ENCODE data around the gene P2RX2.

Gene P2RX2

DNA sequence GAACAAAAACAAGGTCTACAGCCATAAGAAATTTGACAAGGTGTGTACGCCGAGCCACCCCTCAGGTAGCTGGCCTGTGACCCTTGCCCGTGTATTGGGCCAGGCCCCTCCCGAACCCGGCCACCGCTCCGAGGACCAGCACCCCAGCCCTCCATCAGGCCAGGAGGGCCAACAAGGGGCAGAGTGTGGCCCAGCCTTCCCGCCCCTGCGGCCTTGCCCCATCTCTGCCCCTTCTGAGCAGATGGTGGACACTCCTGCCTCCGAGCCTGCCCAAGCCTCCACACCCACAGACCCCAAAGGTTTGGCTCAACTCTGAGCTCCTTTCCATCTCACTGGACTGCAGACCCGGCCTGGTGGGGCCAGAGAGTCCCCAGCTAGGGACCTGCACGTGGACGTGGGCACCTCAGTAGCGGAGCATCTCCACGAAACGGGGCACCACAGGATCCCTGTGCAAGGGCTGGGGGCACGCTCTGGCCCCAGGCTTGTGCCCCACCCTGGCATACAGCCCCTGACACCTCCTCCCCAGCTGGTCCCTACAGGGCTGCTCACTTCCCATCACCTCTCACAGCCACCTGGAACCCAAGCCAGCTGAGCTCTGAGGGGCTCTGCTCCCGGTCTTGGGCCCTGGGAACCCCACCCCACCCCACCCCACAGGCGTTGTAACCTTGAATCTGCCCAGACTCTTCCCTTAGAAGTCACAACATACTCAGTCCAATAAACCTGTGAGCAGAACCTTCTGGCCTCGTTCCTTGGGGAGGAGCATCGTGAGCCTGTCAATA lies 3.3 kb downstream of the P2RX2 start:
- no peak for DNase-seq

DNA sequence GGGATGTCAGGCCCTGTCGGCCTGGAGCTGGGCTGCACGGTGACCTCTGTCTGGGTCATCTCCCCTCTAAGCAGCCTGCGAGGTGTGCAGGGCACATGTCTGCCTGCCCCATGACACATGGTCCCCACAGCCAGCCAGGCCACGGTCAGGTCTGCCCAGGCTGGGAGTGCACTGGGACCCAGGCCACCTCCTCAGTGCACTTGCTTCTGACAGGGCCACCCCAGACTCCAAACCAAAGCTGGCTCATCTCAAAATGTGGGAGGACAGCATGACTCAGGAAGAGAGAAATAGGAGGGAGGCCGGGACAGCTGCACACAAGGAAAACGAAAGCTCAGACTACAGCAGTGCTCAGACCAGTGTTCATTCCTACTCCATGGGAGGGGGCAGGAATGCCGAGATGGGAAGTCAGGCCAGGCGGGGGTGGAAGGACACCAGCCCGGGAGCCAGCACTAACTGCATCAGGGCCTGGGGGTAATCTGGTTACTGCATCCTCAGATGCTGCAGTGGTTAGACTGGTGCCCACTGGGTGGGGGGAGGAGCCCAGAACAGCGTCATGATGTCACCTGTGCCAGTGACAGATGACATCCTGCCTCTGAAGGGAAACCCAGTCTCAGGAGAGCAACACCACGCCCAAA lies 4.0 kb downstream of the P2RX2 start:
- DNase-seq: no peak

DNA sequence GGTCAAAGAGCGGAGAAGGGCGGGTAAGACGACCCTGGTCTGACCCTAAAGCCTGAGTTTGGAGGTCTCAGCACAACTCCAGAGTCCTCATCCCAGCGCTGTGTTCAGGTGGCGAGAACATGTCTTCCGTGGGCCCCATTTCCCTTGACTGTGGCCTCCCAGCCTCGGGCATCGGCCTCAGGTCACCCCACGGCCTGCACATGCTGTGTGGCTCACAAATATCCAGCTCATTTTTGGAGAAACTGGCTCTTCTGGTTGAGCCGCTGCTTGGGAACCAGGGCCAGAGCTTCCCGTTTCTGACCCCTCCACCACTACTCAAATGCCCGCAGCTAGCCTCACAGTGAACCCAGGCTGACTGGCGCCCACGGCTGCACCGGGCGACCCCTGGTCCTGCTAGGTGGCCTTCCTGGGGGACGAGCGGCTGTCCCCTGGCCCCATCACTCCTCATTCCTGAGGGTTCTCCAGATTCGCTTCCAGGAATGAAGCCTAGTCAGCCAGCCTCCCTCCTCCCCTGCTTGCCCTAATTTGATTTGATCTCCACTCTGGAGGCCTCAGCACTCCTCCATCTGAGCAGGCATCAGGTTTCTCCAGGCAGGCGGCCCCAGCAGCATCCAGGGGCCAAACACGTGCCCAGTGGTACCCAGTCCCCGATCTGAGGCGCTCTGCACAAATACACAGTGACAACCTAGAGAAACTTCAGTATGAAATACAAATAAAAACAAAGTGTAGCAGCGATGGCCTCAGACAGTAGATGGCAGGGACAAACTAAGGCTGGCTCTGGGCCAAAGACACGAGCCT lies 4.7 kb downstream of the P2RX2 start:
- DNase-seq: no peak

DNA sequence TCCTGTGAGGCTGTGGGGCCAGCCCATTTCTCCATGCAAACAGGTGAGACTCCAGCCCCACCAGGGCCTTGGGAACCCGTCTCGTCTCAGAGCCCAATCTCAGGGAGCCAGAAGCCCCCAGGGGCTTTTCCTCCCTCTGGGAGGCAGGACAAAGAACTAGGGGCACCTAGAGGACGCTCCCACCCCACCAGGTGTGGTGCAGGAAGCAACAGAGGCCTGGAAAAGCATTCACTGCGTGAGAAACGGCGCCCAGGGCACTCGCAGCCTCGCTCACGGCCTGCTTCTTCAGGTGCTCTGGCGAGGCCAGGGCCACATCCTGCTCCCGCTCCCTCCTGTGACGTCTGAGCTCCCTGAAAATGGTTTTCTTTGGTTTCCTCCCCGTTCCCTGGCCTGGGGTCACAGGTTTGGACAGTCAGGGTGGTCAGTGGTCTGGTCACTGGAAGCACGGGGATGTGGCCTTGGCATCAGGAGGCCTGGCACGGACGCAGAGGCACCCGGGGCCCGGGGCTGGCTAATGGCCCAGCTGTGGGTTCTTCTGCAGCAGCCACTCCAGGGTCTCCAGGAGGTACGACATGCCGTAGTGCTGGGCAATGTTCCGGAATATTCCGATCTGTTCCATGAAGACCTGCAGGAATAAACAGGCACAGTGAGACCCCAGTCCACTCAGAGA lies 5.7 kb downstream of the P2RX2 start:
- no peak for DNase-seq

DNA sequence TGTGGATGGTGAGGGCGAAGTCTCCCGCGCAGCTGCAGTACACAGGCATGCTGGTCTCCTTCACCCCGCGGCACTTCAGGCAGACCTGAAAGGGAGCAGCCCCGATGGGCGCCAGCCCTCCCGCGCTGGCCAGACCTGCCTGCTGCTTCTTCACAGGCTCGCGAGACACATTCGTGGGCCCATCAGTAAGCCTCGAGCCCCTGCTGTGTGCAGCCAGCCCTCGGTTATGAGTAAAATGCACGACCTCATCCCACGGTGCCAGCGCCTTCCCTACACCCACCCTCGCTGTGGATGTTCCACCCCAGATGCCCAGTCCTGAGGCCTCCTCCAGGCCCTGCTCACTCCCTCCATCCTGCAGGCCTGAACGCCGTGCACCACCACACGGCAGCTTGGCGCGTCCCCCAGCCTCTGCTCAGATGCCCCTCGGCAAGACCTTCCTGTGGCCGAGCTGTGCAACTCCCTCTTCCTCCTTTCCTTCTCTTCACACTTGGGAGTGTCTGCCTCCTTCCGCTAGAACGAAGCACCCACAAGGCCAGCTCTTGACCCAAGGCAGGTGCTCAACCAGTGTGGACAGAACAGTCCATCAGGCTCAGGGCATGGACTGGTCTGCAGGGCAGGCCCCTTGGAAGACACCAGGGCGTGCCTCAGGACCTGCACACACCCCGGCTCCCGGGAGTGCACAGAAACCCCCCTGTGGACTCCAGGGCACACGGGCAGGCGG lies 6.5 kb downstream of the P2RX2 start:
- no peak for DNase-seq

DNA sequence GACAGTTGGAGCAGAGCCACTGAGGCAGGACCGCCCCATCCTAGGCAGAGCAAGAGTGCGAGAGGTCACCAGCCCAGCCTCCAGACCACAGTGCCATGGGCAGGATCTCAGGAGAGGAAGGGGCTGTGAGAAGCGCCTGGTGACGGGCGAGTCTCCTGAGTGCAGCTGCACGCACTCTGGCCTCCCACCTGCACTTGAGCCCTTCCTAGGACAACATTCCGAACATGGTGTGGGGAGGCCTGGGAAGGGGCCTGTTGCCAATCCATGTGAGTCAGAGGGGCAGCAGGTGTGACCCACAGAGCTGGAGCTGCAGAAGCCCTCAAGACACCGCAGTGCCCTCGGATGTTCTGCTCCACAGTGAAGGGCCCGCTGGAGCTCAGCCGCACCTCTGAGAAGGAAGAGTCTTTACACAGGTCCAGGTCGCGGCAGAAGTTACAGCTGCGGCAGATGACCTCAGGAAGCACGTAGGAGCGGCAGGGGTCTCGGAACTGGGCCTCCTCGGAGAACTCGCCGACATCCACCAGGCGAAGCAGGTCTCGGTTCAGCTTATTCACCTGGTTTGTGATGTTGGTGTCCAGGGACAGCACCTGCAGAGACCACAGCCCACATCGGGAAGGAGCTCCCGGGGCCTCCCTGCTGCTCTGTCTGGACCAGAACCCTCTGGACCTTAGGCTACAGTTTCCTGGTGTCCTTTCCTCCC lies 7.3 kb downstream of the P2RX2 start:
- no peak for DNase-seq

DNA sequence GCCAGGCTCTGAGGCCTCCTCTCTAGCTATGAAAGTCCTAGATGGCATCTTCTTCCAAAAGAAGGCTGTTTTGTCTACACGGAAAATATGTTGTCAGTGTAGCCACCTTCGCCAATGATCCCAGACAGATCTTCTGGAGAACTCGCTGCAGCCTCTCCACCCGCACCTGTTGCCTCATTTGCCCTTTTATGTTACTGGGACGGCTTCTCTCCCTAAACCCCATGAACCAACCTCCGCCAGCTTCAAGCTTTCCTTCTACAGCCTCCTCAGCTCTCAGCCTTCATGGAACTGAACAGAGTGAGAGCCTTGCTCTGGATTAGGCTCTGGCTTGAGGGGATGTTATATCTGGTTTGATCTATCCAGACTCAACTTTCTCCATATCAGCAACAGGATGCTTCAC lies 10.8 kb downstream of the P2RX2 start:
- no peak for DNase-seq

DNA sequence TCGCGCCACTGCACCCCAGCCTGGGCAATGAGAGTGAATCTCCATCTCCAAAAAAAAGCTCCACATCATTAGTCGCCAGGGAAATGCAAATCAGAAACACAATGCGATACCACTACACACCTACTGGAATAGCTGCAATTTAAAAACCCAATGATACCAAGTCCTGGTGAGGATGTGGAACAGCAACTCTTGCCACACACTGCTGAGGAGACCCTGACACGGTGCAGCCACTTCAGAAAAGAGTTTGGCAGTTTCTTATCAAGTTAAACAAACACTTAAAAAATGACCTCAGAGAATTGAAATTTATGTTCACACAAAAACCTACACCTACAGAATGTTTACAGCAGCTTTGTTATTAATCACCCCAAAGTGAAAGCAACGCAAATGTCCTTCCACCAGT lies 12.1 kb downstream of the P2RX2 start:
- no peak for DNase-seq

DNA sequence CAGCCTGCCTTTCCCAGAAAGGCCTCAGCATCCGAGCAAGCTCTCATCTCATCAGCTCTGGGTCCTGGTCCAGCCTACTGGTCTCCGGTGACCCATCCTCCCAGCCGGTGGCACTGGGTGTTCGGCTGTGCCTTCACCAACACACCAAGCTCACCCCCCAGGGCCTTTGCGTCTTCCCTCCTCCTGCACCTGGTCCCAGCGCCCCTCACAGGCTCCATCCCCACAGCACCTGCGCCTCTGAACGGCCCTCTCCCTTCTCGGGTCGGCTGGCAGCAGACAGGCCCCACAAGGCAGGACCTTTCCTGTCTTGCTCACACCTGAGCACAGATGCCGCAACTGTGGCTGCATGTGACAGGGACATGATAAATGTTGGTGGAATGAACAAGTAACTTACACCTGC lies 13.1 kb downstream of the P2RX2 start:
- no peak for DNase-seq

DNA sequence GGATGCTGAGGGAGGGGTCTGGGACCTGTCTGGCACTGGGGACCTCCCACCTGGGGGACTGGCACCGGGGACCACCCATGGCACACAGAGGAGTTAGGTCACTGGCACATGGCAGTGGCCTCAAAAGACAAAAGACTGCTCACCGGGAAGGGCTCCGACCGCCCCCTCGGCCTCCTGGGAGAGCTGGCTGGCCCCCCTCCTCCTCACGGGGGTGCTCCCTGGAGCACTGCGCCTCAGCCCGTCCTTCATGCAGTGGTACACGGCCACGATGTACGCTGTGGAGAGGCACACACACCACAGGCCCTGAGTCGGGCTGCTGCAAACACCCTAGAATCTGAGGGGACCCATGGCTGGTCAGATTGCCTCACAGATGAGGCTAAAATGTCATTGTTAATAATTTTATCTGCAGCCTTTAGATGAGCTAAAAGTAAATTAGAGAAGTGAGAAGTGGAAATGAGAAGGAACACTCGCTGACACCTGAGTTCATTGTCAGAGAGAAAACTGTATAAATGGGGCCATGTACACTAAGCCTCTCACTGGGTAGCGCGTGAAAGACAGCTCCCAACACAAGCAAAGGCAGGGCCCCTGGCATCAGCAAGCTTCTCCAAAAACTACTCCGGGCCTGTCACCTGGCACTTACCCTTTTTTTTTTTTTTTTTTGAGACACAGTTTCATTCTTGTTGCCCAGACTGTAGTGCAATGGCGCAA lies 14.1 kb downstream of the P2RX2 start:
- DNase-seq: no peak

DNA sequence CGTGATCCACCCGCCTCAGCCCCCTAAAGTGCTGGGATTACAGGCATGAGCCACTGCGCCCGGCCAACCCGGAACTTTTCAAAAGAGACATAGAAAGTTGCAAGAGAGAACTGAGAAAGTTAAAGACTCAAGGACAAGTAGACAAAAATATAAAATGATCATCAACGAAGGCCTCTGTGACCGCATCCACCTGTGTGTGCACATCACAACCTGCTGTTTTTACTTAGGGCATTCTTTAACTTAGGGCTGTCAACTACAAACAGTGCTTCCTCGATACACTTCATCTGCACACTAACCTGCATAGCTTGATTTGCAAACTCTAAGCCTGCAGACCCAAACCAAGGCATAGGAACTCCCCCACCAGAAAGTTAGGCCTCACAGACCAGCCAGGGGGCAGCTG lies 14.8 kb downstream of the P2RX2 start:
- DNase-seq: no peak

DNA sequence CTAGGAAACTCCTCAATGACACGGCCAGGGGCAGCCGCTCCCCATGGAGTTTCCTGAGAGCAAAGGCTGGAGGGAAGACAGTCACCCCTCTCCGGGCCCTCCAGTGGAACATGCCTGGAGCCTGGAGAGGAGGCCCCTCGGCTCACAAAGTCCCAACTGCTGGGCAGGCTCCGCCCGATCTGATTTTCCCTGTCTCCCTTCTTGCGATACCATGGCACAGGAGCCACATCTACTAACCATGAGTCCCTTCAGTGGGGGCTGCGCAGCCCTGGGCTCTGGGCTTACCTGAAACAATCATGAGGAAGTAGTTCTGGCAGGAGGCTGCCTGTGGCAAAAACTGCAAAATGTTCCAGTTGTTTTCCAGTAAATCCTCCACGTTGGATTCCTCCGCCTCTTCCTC lies 15.3 kb downstream of the P2RX2 start:
- DNase-seq: no peak

DNA sequence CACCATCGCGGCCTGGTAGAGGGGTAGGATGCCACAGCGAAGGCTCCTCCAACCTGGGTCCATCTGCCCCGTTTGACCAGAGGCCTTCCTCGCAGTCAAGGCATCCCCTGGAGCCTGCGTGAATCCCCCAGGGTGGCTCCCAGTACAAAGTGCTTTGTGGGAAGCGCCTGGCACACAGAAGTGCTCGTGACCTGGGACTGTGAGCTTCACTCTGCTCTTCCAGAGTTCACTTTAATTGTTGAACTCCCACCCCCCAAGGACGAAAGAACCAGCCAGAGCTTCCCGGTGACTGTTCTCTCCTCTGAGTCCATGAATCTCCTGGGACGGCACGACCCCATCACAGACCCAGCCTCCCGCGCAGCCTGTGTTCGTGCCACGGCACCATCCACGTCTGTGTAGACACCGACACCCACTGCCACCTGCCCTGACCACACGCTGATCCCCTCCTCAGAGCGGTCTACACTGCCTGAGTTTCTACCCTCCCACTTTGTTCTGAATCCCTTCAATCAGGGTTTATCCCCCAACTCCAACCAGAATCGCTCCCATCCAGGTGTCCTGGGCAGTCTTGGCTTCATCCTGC lies 15.9 kb downstream of the P2RX2 start:
- DNase-seq: no peak

DNA sequence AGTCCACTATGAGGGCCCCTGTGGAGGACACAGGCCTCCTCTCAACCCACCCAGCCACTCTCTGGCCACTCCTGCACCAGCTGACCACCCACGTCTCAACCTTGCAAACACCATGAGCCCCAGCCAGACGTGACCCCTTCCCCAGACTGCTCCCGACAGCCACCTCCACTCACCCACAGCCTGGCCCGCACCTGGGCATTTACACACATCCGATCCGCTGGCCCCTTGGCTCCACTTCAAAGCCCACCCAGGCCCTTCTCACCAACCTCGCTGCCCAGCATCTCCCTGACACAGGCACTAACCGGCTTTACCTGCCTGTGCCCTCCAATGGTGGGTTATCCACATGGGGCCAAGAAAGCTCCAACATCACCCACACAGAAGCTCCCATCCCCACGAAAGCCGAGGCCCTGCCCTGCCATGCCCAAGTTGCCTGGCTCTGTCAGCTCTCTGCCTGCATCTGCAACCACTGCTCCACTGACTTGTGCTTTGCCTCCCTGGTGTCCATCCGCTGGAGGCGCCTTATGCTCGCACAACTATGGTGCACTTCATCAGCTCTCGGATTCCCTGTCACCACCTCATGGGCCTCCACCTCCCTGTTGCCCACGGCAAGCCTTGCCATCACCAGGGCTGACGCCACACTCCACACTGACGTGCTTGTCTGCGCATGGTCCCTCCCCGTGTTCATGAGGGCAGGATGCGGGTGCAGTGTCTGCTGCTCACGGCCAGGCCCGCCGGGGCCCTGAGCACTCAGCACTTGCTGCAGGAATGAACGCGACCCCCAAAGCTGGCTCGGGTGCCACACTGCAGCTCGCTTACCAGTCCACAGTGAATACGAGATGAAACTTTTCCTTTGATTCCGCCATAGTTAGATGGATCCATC lies 16.7 kb downstream of the P2RX2 start:
- no peak for DNase-seq

DNA sequence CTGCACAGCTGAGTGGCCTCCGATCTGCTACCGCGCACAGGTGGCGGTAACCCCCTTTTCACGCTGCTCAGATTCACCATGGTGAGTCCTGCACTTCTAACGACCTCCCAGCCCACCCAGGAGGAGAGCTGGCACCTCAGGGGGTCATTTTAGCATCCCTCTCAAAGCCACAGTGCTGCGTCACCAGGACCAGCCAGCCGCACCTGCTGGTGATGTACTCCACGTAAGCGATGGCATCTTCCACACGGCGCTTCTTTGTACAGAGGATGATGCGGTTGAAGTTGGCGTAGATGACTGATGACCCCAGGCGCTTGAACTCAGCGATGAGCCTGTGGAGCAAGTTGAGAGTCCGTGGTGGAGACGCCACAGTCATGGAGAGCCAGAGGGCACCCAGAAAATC lies 19.2 kb downstream of the P2RX2 start:
- no peak for DNase-seq

DNA sequence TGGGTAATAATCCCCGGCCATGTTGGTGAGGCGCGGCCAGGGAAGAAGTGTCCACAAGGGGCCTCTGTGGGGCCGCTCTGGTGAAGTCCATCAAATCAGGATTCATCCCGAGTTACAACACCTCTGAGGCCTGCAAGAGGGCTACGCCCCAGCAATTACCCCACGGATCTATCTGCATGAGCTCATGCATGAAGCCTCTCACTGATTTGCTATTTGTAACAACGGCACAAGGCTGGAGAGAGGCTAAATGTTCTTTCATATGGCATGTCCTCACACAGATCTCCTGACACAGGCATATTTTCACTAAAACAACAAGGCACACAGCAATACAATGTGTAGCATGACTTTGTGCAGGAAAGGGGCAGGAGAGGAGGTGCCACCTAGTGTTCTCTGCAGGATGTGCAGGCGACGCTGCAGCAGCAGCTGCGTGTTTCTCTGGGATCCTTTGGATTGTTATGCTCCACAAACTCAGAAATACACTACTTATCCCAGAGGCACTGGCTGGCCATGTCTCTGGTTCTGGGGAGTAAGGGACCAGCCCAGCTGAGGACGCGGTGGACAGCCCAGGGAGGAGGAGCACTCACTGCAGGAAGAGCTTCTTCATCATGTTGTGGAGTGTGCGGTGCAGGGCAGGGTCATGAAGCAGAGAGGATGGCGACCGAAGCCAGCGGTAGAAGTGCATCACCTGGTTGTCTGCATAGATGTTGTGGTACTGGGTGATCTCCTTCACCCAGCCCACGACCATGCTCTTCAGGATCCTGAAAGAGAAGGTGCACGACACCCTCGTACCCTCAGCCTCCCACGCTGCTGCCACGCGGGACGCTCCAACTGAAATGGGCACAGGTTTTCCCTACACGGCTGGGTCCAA lies 20.2 kb downstream of the P2RX2 start:
- no peak for DNase-seq

DNA sequence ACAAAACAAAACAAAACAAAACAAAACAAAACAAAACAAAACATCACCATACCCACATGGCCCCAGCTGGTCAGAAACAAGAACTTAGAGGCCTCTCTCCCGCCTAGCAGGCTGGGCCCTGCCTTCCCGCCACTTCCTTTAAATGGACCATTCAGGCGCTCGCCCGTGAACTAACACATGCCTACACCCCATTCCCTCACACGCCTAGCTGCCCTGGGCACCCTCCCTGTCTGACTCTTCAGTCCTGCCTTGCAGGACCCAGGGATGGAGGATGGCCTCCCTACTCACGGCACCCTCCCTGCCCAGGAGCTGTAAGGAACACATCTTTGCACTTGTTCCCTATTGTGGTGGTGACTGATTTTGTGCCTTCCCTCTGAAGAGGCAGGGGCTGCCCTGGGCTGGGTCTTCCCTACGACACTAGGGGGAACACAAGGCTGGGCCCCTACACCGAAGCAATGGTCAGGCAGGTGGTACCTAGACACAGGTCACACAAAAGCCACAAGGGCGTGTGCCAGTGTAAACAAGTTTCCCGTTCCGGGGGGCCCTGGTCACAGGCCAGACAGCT lies 21.5 kb downstream of the P2RX2 start:
- no peak for DNase-seq

DNA sequence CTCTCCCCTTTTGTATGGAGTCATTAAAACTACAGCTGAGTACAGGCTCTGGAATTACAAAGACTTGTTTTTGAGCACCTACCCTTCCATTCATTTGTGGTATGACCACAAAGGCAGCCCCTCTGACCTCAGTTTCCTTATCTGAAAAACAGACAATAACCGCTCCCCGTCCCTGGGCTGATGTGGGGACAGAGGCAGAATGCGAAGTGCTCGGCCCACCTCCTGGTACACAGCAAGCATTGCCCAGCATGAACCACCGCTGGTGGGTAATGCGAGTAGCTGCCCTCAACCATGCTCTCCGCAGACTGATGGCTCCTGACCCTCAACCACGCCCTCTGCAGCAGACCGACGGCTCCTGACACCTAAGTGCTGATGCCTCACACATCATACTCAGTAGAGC lies 22.4 kb downstream of the P2RX2 start:
- no peak for DNase-seq
